ENCODE data around the gene LDHD. TPM values are rescaled to one million over a fixed set of nuclear protein-coding genes. Genes with fewer than 3 reads are reported as not detected.

Gene LDHD
- total and polyA plus RNA-seq, 2 experiments from 2014 or later, result 12.7 to 21.9 TPM

DNA sequence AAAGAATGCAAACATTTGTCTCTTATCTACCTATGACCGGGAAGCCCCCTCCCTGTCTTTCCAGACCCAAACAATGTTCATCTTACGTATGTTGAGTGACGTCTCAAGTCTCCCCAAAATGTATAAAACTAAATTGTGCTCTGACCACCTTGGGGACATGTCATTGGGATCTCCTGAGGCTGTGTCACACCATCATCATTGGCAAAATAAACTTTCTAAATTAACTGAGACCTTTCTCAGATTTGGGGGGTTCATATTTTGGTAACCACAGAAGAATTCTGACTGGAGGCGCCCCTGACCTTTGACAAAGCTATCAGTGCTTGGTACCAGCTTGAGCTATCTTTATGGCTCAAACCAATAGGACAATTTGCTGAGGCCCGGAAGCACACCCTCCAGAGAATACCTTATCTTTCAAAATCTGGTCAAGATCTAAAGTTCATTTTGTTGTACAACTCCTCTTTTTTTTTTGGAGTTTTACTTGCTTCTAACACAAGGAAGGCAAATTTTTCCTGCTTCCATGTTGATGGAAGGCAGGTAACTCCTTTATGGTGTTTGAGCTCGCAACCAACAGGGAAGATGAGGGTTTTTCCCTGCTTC, 2.5 kb upstream of the LDHD start:
- no peak overlapping the region for H3K4me3 ChIP-seq
- H3K4me1 ChIP-seq (ENCODE audit: insufficient read depth), result no peaks in the 10 kb centered on the region
- peak overlapping the region; percentile 60 for H3K4me2 ChIP-seq
- TF ChIP-seq EZH2 (IDR thresholded peaks at IDR 0.05; ENCODE audit: borderline replicate concordance) (no peak), CTCF (IDR thresholded peaks at IDR 0.05; ENCODE audit: poor library complexity) (no peak), EZH2phosphoT487 (IDR thresholded peaks at IDR 0.05; ENCODE audit: low read depth, severe bottlenecking, unreplicated experiment) (no peak)
- H3K27me3 ChIP-seq, result no peaks in the 10 kb centered on the region
- H2AFZ ChIP-seq, result peak overlapping the region; percentile 1
- H3K36me3 ChIP-seq (replicated peaks; ENCODE audit: insufficient read depth, low read depth), result no peaks in the 10 kb centered on the region
- H4K20me1 ChIP-seq (ENCODE audit: insufficient read depth, poor library complexity, severe bottlenecking), result no peaks in the 10 kb centered on the region
- DNase-seq (ENCODE audit: low spot score), result no peak
- no peaks in the 10 kb centered on the region for H3K9me3 ChIP-seq (ENCODE audit: low read depth)
- peaks cover 8% of the 10 kb centered on the region for H3K79me2 ChIP-seq
- H3K27ac ChIP-seq, result peak overlapping the region; percentile 45
- H3K9me2 ChIP-seq (replicated peaks; ENCODE audit: insufficient read depth), result no peaks in the 10 kb centered on the region
- 59% methylated on average over 6 of the region's 6 CpGs for WGBS (ENCODE audit: low lambda C conversion rate, missing lambda C conversion rate)

DNA sequence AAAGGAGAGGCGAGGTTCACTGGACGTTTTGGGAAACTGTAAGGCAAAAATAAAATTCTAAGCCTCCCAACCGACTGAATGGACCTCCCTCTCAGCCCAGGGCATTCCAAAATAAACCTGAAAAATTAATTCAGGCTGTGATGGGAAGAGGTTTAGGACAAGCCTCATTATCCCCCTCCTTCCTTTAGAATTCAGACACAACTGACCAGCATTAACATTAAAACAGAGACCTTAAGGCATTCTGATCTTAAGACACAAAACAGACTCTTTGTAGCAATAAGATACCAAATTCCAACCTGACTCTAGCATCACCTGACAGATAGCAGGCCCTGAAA, 298 bp upstream of the LDHD start:
- H3K4me2 ChIP-seq, result peak overlapping the region; percentile 74
- H3K4me3 ChIP-seq, result no peak overlapping the region
- TF ChIP-seq EZH2phosphoT487 (IDR thresholded peaks at IDR 0.05; ENCODE audit: low read depth, severe bottlenecking, unreplicated experiment), result no peak
- no peak for TF ChIP-seq EZH2 (IDR thresholded peaks at IDR 0.05; ENCODE audit: borderline replicate concordance)
- TF ChIP-seq CTCF (IDR thresholded peaks at IDR 0.05; ENCODE audit: poor library complexity), result no peak
- peaks cover 5% of the 10 kb centered on the region for H3K79me2 ChIP-seq
- H3K27ac ChIP-seq, result no peak overlapping the region
- no peaks in the 10 kb centered on the region for H4K20me1 ChIP-seq (ENCODE audit: insufficient read depth, poor library complexity, severe bottlenecking)
- DNase-seq (ENCODE audit: low spot score), result no peak
- no peaks in the 10 kb centered on the region for H3K9me3 ChIP-seq (ENCODE audit: low read depth)
- H3K4me1 ChIP-seq (ENCODE audit: insufficient read depth), result peaks cover 4% of the 10 kb centered on the region
- H3K36me3 ChIP-seq (replicated peaks; ENCODE audit: insufficient read depth, low read depth), result no peaks in the 10 kb centered on the region
- 56% methylated on average over 3 of the region's 3 CpGs for WGBS (ENCODE audit: low lambda C conversion rate, missing lambda C conversion rate)
- no peaks in the 10 kb centered on the region for H3K9me2 ChIP-seq (replicated peaks; ENCODE audit: insufficient read depth)
- no peak overlapping the region for H2AFZ ChIP-seq
- no peaks in the 10 kb centered on the region for H3K27me3 ChIP-seq

- Histone ChIP-seq H3K9me3 (ENCODE audit: low read depth) (no peaks in the 10 kb centered on the region), H3K79me2 (peaks cover 5% of the 10 kb centered on the region), H3K27ac (no peak overlapping the region), H3K4me2 (peak overlapping the region; percentile 74), H4K20me1 (ENCODE audit: insufficient read depth, poor library complexity, severe bottlenecking) (no peaks in the 10 kb centered on the region), H3K4me3 (no peak overlapping the region), H2AFZ (no peak overlapping the region), H3K4me1 (ENCODE audit: insufficient read depth) (peaks cover 6% of the 10 kb centered on the region), H3K27me3 (no peaks in the 10 kb centered on the region), H3K9me2 (replicated peaks; ENCODE audit: insufficient read depth) (no peaks in the 10 kb centered on the region), H3K36me3 (replicated peaks; ENCODE audit: insufficient read depth, low read depth) (no peaks in the 10 kb centered on the region)
- TF ChIP-seq CTCF (IDR thresholded peaks at IDR 0.05; ENCODE audit: poor library complexity) (no peak), EZH2 (IDR thresholded peaks at IDR 0.05; ENCODE audit: borderline replicate concordance) (no peak), EZH2phosphoT487 (IDR thresholded peaks at IDR 0.05; ENCODE audit: low read depth, severe bottlenecking, unreplicated experiment) (no peak)
- WGBS (ENCODE audit: low lambda C conversion rate, missing lambda C conversion rate), result 93% methylated on average over 42 of the region's 45 CpGs
- no peak for DNase-seq (ENCODE audit: low spot score)
These were observed 1.4 kb downstream of the LDHD start for GRCh38 chr16:75114946-75115825.

All from hepatocyte (in vitro differentiated cells).